Subcutaneous abdominal adipose tissue (tissue), 5 donors: ENCODE measurements around the gene RBBP4.
"Not testable (repeated sequence)": the region's sequence is repeated elsewhere in the genome, so short reads cannot be mapped to it uniquely, and the experiment has no call there.

Experiments
- H3K27ac ChIP-seq: one replicate; pipeline ENCODE4 v1.7.0; 2013; ENCODE audit warnings: low read depth, mild to moderate bottlenecking, inconsistent platforms, low read length, moderate library complexity
- H3K27me3 ChIP-seq, 5 donors: one replicate each; pipeline ENCODE4 v1.7.0; 2013; ENCODE audit warnings: low read length in 5 of 5, inconsistent platforms in 1 of 5; ENCODE audit not compliant: control insufficient read depth in 5 of 5, insufficient read depth in 4 of 5
- H3K36me3 ChIP-seq, 5 donors: one replicate each; pipeline ENCODE4 v1.7.0; 2013; ENCODE audit warnings: low read length in 5 of 5; ENCODE audit not compliant: control insufficient read depth in 5 of 5, insufficient read depth in 5 of 5
- H3K4me1 ChIP-seq, 5 donors: one replicate each; pipeline ENCODE4 v1.7.0; 2013; ENCODE audit warnings: low read length in 5 of 5, mild to moderate bottlenecking in 3 of 5, moderate library complexity in 1 of 5; ENCODE audit not compliant: control insufficient read depth in 5 of 5, insufficient read depth in 5 of 5
- H3K4me3 ChIP-seq, 5 donors: one replicate each; pipeline ENCODE4 v1.7.0; 2013; ENCODE audit warnings: low read length in 5 of 5, low read depth in 1 of 5
- H3K9ac ChIP-seq, 5 donors: one replicate each; pipeline ENCODE4 v1.7.0; 2013; ENCODE audit warnings: low read length in 5 of 5, mild to moderate bottlenecking in 4 of 5, moderate library complexity in 3 of 5
- H3K9me3 ChIP-seq, 5 donors: one replicate each; pipeline ENCODE4 v1.7.0; 2013; ENCODE audit warnings: low read length in 5 of 5; ENCODE audit not compliant: control insufficient read depth in 5 of 5
- donor health status: healthy.
- donor health status: healthy.
- donor health status: healthy.
- donor health status: healthy.
- donor health status: healthy.

RBBP4 gene

DNA sequence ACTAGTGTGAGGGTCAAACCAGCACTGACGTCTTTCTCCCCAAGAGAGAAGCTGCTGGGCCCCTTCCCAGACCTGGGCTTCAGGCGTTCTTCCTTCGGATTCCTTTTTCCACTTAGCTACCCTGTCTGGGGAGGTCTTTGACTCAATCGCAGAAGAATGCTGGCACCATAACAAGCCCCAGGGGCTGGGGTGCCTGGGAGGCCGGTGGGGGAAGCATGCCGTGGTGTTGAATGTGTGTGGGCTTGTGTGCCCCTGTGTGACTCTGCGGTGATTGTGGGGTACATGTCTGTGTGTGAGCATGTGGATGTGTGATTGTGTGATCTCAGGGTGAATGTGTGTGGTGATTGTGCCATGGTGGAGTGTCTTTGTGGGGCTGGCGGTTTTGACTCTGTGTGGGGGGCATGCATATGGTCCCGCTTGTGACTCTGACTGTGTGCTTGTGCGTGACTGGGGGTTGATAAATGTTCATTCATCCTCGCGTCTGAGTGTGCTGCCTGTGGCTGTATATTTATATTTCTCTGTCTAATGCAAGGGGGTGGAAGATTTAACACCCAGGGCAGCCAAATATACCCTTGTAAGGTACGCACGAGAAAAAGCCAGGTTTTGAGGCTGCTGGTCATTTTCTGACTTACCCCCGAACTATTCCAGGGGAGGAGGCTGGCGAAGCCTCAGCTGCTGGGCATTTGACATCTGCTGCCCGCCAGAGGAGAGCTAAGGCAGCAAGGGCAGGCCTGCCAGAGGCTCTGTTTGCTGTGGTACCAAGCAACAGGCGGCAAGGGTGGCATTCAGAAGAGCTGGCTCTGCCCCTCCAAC, 52.7 kb downstream of the RBBP4 start:
- no peaks in the 10 kb centered on the region for H3K36me3 ChIP-seq
- H3K27ac ChIP-seq, result peak overlapping the region; percentile 92
- H3K4me1 ChIP-seq, result peaks cover 6 to 42% (median 38%) of the 10 kb centered on the region in 5 donors
- H3K4me3 ChIP-seq, result peak overlapping the region; percentile 57 to 85 (median 76)
- peak overlapping the region; percentile 59 to 93 (median 67) for H3K9ac ChIP-seq
- no peaks in the 10 kb centered on the region for H3K27me3 ChIP-seq
- H3K9me3 ChIP-seq, result no peaks in the 10 kb centered on the region

DNA sequence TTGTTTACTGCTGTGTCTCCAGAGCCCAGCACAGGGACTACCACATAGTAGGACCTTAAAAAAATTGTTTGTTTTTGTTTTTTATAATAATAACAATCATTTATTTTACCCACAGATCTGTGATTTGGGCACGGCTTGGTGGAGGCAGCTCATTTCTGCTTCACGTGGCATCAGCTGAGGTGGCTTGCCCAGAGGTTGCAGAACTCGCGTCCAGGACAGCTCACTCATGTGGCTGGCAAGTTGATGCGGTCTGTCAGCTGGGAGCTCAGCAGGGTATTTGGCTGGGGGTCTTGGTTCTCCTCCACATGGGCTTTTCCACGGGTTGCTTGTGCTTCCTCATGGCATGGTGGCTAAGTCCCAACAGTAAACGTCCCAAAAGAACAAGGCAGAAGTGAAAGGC, 54.5 kb downstream of the RBBP4 start:
- H3K27me3 ChIP-seq, result no peaks in the 10 kb centered on the region
- no peak overlapping the region for H3K27ac ChIP-seq
- H3K4me3 ChIP-seq, result no peak overlapping the region
- H3K36me3 ChIP-seq, result no peaks in the 10 kb centered on the region
- no peaks in the 10 kb centered on the region for H3K9me3 ChIP-seq
- no peak overlapping the region for H3K9ac ChIP-seq
- H3K4me1 ChIP-seq, result peaks cover 6 to 36% (median 35%) of the 10 kb centered on the region in 5 donors

DNA sequence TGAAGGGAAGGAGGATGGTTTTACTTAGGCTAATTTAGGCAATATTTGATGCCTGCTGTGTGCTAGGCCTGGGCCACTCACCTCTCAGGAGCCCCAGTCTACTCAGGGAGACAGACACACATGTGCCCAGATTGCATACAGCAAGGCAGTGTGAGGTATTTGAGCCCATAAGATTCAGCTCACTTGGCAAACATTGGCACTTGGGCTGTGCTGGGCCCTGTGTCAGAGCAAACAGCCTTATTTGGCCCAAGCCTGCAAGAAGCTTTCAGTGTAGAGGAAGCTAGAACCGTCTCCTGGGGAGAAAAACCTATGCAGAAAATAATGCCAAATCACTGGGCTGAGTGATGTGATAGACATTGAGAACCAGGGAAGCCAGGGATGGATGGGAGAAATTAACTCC, 55.5 kb downstream of the RBBP4 start:
- Histone ChIP-seq H3K27ac (no peak overlapping the region), H3K4me1 (peaks cover 6 to 31% (median 30%) of the 10 kb centered on the region in 5 donors)

DNA sequence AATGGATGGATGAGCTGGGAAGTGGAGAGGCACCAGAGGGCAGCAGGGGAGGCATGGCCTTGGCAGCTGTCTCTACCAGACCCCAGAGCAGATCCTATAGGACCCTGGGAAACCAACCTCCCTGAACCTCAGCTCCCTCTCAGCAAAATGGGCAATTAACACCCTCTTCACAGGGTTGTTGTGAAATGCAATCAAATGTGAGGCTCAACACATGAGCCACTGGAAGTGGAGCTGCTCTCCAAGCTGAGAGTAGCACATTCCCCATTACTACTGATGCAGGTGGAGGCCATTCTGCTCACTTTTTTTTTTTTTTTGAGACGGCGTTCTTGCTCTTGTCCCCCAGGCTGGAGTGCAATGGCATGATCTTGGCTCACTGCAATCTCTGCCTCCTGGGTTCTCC, 58.1 kb downstream of the RBBP4 start:
- H3K9me3 ChIP-seq, result no peaks in the 10 kb centered on the region
- no peaks in the 10 kb centered on the region for H3K36me3 ChIP-seq
- no peaks in the 10 kb centered on the region for H3K27me3 ChIP-seq
- H3K9ac ChIP-seq, result no peak overlapping the region
- no peak overlapping the region for H3K4me3 ChIP-seq
- H3K27ac ChIP-seq, result no peak overlapping the region
- peaks cover 0 to 17% (median 14%) of the 10 kb centered on the region in 5 donors for H3K4me1 ChIP-seq

More for the DNA sequence above, 55.5 kb downstream of the RBBP4 start:
- Histone ChIP-seq H3K36me3 (no peaks in the 10 kb centered on the region), H3K9me3 (no peaks in the 10 kb centered on the region), H3K27me3 (no peaks in the 10 kb centered on the region), H3K9ac (no peak overlapping the region), H3K4me3 (no peak overlapping the region)

DNA sequence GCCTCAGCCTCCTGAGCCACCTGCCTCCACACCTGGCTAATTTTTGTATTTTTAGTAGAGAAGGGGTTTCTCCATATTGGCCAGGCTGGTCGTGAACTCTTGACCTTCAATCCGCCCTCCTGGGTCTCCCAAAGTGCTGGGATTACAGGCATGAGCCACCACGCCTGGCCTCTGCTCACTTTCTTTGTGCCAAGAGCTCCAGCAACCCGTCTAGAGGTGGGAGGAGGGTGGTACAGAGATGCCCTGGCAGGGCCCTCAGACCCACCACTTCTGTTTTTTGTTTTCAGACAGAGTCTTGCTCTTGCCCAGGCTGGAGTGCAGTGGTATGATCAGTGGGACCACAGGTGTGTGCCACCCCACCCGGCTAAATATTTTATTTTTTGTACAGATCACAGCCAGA, 58.5 kb downstream of the RBBP4 start:
- no peaks in the 10 kb centered on the region for H3K36me3 ChIP-seq
- no peak overlapping the region for H3K9ac ChIP-seq
- no peak overlapping the region for H3K27ac ChIP-seq
- H3K4me1 ChIP-seq, result peaks cover 0 to 13% (median 10%) of the 10 kb centered on the region in 5 donors
- no peak overlapping the region for H3K4me3 ChIP-seq
- H3K27me3 ChIP-seq, result no peaks in the 10 kb centered on the region
- H3K9me3 ChIP-seq, result no peaks in the 10 kb centered on the region

DNA sequence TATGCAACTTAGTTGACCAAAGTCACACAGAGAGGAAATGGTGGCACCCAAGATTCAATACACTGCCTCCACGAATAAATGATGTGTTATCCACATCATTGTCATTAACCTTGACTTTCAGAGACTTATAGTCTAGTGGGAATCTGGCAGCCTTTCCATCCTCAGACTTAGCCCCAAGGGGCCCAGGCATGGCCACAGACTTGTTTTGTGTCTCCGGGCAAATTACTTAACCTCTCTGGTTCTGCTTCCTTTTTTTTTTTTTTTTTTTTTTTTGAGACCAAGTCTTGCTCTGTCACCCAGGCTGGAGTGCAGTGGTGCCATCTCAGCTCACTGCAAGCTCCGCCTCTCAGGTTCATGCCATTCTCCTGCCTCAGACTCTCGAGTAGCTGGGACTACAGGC, 60.2 kb downstream of the RBBP4 start:
- H3K27ac ChIP-seq, H3K27me3 ChIP-seq, H3K9me3 ChIP-seq, H3K9ac ChIP-seq, H3K36me3 ChIP-seq, H3K4me3 ChIP-seq, H3K4me1 ChIP-seq: not testable (repeated sequence)

DNA sequence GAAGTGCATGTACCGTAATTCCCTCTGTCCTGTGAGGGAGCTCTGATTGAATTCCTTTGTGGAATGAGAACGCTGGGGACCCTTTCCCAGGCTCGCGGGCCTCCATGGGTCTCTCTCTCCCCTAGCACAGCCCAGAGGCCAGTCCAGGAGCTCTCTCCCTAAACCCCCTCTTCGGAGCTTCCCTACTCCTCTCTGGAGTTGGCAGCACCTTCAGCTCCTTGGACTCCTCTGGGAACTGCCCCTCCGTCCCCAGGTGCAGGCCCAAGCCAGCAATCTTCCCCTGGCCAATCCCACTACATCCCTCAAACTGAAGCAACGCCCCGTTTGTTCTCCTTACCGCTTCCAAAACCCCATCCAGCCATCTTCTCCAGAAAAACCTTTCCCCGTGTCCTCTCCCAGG, 62.1 kb downstream of the RBBP4 start:
- H3K4me3 ChIP-seq, result no peak overlapping the region
- H3K27ac ChIP-seq, result no peak overlapping the region
- peaks cover 0 to 8% (median 8%) of the 10 kb centered on the region in 5 donors for H3K4me1 ChIP-seq
- no peak overlapping the region for H3K9ac ChIP-seq
- no peaks in the 10 kb centered on the region for H3K36me3 ChIP-seq
- H3K9me3 ChIP-seq, result no peaks in the 10 kb centered on the region
- H3K27me3 ChIP-seq, result no peaks in the 10 kb centered on the region

DNA sequence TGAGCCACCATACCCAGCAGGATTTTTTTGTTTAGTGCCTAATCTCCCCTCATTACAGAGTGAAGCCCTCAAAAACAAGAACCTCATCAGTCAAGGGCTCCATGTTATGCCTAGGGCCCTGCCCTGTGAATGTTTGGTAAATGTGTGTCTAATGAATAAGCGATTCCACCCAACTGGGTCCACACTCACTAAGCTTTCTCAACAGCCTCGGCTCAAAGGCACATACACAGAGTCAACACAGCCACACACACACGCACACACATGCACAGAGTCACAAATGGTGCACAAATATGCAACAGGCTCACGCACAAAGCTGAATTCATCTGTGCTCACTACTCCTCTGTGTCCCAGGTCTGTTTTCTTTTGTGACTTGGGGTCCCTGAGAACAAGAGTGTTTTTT, 63.3 kb downstream of the RBBP4 start:
- H3K27ac ChIP-seq, result no peak overlapping the region
- no peaks in the 10 kb centered on the region for H3K36me3 ChIP-seq
- no peak overlapping the region for H3K4me3 ChIP-seq
- peaks cover 0 to 8% (median 8%) of the 10 kb centered on the region in 5 donors for H3K4me1 ChIP-seq
- H3K9me3 ChIP-seq, result no peaks in the 10 kb centered on the region
- H3K9ac ChIP-seq, result no peak overlapping the region
- H3K27me3 ChIP-seq, result no peaks in the 10 kb centered on the region

DNA sequence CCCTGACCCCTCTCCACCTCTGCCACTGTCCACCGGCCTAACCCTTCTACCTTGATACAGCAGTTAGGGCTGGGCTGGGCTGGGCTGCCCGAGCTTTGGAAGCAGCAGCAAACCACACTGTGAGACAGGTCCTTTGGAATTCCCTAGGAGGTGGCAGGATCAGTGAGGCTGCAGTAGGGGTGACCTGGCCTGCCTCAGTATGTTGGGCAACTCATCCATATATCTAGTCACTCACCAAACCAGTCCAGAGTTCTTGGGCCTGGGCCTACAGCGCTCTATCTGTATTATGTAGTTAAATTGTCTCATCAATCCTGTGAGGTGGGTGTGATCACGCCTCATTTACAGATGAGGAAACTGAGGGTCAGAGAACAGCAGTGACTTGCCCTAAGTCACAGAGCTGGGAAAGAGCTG, 64.9 kb downstream of the RBBP4 start:
- Histone ChIP-seq H3K4me3 (no peak overlapping the region), H3K9ac (no peak overlapping the region), H3K36me3 (no peaks in the 10 kb centered on the region), H3K9me3 (no peaks in the 10 kb centered on the region), H3K27ac (no peak overlapping the region), H3K27me3 (no peaks in the 10 kb centered on the region), H3K4me1 (peaks cover 0 to 8% (median 8%) of the 10 kb centered on the region in 5 donors)

DNA sequence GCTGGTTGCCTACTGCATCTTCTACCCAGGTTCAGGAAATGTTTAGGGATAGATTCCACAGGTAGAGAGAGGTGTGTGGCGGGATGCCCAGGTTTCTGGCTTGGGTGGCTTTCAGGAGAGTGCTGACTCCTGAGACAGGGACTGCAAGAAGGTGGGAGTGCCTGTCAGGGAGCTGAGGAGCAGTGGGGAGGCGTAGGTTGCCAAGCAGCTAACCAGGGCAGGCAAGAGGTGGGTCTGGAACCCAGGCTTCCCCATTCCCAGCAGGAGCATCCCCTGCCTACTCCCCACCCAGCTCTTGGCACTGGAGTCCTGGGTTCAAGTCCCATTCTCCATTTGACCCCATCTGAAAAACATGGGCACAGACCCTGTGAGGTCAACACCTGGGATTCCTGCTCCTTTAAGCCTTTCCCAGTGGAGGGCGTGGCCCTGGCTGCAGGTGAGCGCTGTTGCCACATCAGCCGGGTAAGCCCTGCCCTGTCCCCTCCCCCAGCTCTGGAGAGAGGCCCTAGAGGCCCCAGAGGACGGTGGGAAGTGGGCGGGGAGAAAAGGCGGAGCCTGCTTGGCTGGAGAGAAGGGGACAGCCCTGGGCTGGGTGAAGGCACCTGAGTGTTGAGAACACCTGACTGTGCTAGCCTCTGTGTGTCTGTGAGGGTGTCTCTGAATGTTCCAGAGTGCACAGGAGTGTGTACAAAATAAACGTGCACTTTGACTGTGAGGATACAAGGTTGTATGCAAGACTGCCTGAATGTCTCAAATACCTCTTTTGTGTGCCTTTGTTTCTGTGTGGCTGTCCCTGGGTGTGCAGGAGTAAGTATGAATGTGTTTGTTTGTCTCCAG, 65.5 kb downstream of the RBBP4 start:
- no peaks in the 10 kb centered on the region for H3K36me3 ChIP-seq
- H3K27ac ChIP-seq, result no peak overlapping the region
- H3K9ac ChIP-seq, result no peak overlapping the region
- peaks cover 0 to 8% (median 8%) of the 10 kb centered on the region in 5 donors for H3K4me1 ChIP-seq
- H3K27me3 ChIP-seq, result no peaks in the 10 kb centered on the region
- no peak overlapping the region for H3K4me3 ChIP-seq
- no peaks in the 10 kb centered on the region for H3K9me3 ChIP-seq
